ENCODE data around the gene TTI1.
A peak's percentile ranks its signal among the peaks of the same experiment; 100 is the strongest.

Gene TTI1

GRCh38 chr20:37991908-37992307 lies 41.3 kb downstream of the TTI1 start:
- DNase-seq (ENCODE audit: insufficient read length) = no peak
- no peak for TF ChIP-seq TAF1 (IDR thresholded peaks at IDR 0.05; ENCODE audit: borderline replicate concordance, low read depth, low read length)
- TF ChIP-seq POLR2A (IDR thresholded peaks at IDR 0.05; ENCODE audit: low read depth, low read length) = no peak
- no peak for TF ChIP-seq POLR2AphosphoS5 (IDR thresholded peaks at IDR 0.05; ENCODE audit: low read depth, low read length)
- no peak for FAIRE-seq

- no peak for FAIRE-seq
- DNase-seq (ENCODE audit: insufficient read length) = no peak
These were observed 41.9 kb downstream of the TTI1 start for GRCh38 chr20:37991157-37991866.

GRCh38 chr20:37990571-37991151 lies 42.6 kb downstream of the TTI1 start:
- TF ChIP-seq TAF1 (IDR thresholded peaks at IDR 0.05; ENCODE audit: borderline replicate concordance, low read depth, low read length) (no peak), POLR2AphosphoS5 (IDR thresholded peaks at IDR 0.05; ENCODE audit: low read depth, low read length) (no peak), POLR2A (IDR thresholded peaks at IDR 0.05; ENCODE audit: low read depth, low read length) (no peak)
- FAIRE-seq (peak; percentile 98), DNase-seq (ENCODE audit: insufficient read length) (peak; percentile 63)

More at GRCh38 chr20:37991157-37991866, 41.9 kb downstream of the TTI1 start:
- TF ChIP-seq POLR2A (IDR thresholded peaks at IDR 0.05; ENCODE audit: low read depth, low read length) (no peak), TAF1 (IDR thresholded peaks at IDR 0.05; ENCODE audit: borderline replicate concordance, low read depth, low read length) (no peak), POLR2AphosphoS5 (IDR thresholded peaks at IDR 0.05; ENCODE audit: low read depth, low read length) (no peak)

GRCh38 chr20:37989601-37990295 lies 43.5 kb downstream of the TTI1 start:
- no peak for DNase-seq (ENCODE audit: insufficient read length)
- no peak for FAIRE-seq

GRCh38 chr20:37988306-37988954 lies 44.8 kb downstream of the TTI1 start:
- FAIRE-seq (no peak), DNase-seq (ENCODE audit: insufficient read length) (no peak)
- no peak for TF ChIP-seq TAF1 (IDR thresholded peaks at IDR 0.05; ENCODE audit: borderline replicate concordance, low read depth, low read length)
- TF ChIP-seq POLR2A (IDR thresholded peaks at IDR 0.05; ENCODE audit: low read depth, low read length) = no peak
- no peak for TF ChIP-seq POLR2AphosphoS5 (IDR thresholded peaks at IDR 0.05; ENCODE audit: low read depth, low read length)

More at GRCh38 chr20:37989601-37990295, 43.5 kb downstream of the TTI1 start:
- TF ChIP-seq TAF1 (IDR thresholded peaks at IDR 0.05; ENCODE audit: borderline replicate concordance, low read depth, low read length) (no peak), POLR2A (IDR thresholded peaks at IDR 0.05; ENCODE audit: low read depth, low read length) (no peak), POLR2AphosphoS5 (IDR thresholded peaks at IDR 0.05; ENCODE audit: low read depth, low read length) (no peak)

- DNase-seq (ENCODE audit: insufficient read length) (no peak), FAIRE-seq (no peak)
- TF ChIP-seq POLR2A (IDR thresholded peaks at IDR 0.05; ENCODE audit: low read depth, low read length) = no peak
- no peak for TF ChIP-seq POLR2AphosphoS5 (IDR thresholded peaks at IDR 0.05; ENCODE audit: low read depth, low read length)
- TF ChIP-seq TAF1 (IDR thresholded peaks at IDR 0.05; ENCODE audit: borderline replicate concordance, low read depth, low read length) = no peak
These were observed 45.5 kb downstream of the TTI1 start for GRCh38 chr20:37987602-37988290.

- DNase-seq (ENCODE audit: insufficient read length) (no peak), FAIRE-seq (no peak)
- TF ChIP-seq POLR2A (IDR thresholded peaks at IDR 0.05; ENCODE audit: low read depth, low read length) (no peak), POLR2AphosphoS5 (IDR thresholded peaks at IDR 0.05; ENCODE audit: low read depth, low read length) (no peak), TAF1 (IDR thresholded peaks at IDR 0.05; ENCODE audit: borderline replicate concordance, low read depth, low read length) (no peak)
These were observed 46.2 kb downstream of the TTI1 start for GRCh38 chr20:37986873-37987601.

GRCh38 chr20:37986044-37986858 lies 47.0 kb downstream of the TTI1 start:
- TF ChIP-seq TAF1 (IDR thresholded peaks at IDR 0.05; ENCODE audit: borderline replicate concordance, low read depth, low read length) = no peak
- no peak for TF ChIP-seq POLR2AphosphoS5 (IDR thresholded peaks at IDR 0.05; ENCODE audit: low read depth, low read length)
- no peak for TF ChIP-seq POLR2A (IDR thresholded peaks at IDR 0.05; ENCODE audit: low read depth, low read length)
- FAIRE-seq = no peak
- DNase-seq (ENCODE audit: insufficient read length) = no peak

GRCh38 chr20:37984018-37984785 lies 49.1 kb downstream of the TTI1 start:
- no peak for TF ChIP-seq POLR2AphosphoS5 (IDR thresholded peaks at IDR 0.05; ENCODE audit: low read depth, low read length)
- no peak for TF ChIP-seq POLR2A (IDR thresholded peaks at IDR 0.05; ENCODE audit: low read depth, low read length)
- no peak for TF ChIP-seq TAF1 (IDR thresholded peaks at IDR 0.05; ENCODE audit: borderline replicate concordance, low read depth, low read length)
- DNase-seq (ENCODE audit: insufficient read length) (no peak), FAIRE-seq (no peak)

Data from GM12892 (cell line).